ENCODE measurements around the gene DMGDH. TPM values are rescaled to one million over a fixed set of nuclear protein-coding genes. Genes with fewer than 3 reads are reported as not detected.

DMGDH gene
- total and polyA plus RNA-seq, 2 donors (not counting 1 experiment from before 2014, with no cell fraction given): 0.47 to 0.63 TPM

DNA sequence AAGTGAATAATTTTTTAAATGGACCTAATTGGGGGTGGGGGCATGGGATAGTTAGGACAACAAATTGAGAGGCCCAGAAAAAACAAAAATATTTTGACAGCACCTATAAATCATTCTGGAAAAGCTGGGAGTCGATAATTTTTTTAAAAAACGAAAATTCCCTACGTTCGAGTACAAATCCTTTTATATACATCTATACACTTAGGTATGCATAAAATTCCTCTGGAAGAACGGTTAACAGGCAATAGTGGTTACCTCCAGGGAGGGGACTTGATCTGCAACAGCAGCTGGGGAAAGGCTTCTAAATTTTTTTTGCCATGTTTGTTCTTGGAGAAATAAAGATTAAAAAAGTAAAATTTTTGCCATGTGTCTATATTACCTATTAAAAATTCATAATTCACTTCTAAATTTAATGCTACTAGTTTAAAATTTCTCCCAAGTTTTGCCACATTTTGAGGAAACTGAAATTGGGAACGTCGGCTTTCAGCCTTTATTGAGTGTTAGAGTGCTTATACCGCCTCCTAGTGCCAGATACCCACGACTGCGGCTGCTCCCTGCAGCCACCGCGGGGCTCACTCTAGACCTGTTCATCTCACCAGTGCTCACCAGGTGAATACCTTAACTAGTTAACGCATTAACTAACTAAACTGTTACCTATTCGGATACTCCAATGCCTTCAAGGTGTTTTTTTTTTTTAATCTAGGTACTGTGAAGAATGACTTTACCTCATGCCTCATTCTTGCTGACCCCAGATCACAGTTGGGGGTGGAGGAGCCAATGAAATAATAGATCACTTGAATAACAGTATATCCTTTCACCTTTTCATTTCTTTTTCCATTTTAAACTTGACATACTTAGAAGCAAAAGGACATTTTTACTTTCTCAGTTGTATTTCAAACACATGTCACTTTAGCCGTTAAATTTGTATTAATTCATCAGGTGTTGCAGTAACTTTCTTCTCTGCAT lies 40.3 kb upstream of the DMGDH start:
- peaks cover 63% of the 10 kb centered on the region for H3K27me3 Mint-ChIP-seq
- H3K27ac ChIP-seq (ENCODE audit: low read length in 2 of 2): no peak overlapping the region
- 8% methylated on average over 7 of the region's 15 CpGs for WGBS (ENCODE audit: insufficient coverage)
- no peaks in the 10 kb centered on the region for H3K79me2 ChIP-seq (ENCODE audit: control insufficient read depth, insufficient read depth, low read length)
- H3K4me3 ChIP-seq (ENCODE audit: control extremely low read depth in 1 of 5, extremely low read depth in 1 of 5, insufficient read depth in 1 of 5, low read depth in 2 of 5, low read length in 4 of 5): no peak overlapping the region
- ATAC-seq (ENCODE audit: low read depth) (peak; percentile 33), DNase-seq (peak; percentile 26)
- H3K4me1 Mint-ChIP-seq: no peaks in the 10 kb centered on the region
- CTCF ChIA-PET: interaction anchor here (0.9 to 2.1 kb wide), 3 partner anchors 19 to 640 kb away, joined by 3 to 9 read pairs (median 3); no protein-coding TSS in a partner anchor
- no peak for TF ChIP-seq EZH2 (IDR thresholded peaks at IDR 0.05; ENCODE audit: borderline replicate concordance, insufficient read depth, low read depth, low read length, poor library complexity, severe bottlenecking)
- TF ChIP-seq, protein P1, sequence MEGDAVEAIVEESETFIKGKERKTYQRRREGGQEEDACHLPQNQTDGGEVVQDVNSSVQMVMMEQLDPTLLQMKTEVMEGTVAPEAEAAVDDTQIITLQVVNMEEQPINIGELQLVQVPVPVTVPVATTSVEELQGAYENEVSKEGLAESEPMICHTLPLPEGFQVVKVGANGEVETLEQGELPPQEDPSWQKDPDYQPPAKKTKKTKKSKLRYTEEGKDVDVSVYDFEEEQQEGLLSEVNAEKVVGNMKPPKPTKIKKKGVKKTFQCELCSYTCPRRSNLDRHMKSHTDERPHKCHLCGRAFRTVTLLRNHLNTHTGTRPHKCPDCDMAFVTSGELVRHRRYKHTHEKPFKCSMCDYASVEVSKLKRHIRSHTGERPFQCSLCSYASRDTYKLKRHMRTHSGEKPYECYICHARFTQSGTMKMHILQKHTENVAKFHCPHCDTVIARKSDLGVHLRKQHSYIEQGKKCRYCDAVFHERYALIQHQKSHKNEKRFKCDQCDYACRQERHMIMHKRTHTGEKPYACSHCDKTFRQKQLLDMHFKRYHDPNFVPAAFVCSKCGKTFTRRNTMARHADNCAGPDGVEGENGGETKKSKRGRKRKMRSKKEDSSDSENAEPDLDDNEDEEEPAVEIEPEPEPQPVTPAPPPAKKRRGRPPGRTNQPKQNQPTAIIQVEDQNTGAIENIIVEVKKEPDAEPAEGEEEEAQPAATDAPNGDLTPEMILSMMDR (IDR thresholded peaks at IDR 0.05): peak; percentile 70
- H3K9me3 ChIP-seq (ENCODE audit: control extremely low read depth in 1 of 3, control insufficient read depth in 2 of 3, insufficient read depth in 1 of 3, low read length in 2 of 3): no peaks in the 10 kb centered on the region
- H3K9me3 Mint-ChIP-seq (ENCODE audit: insufficient read depth): no peaks in the 10 kb centered on the region
- H3K36me3 ChIP-seq (replicated peaks in 1 of 2; ENCODE audit: control extremely low read depth in 1 of 2, control insufficient read depth in 1 of 2, extremely low read depth in 1 of 2, insufficient read depth in 2 of 2, low read length in 1 of 2): no peaks in the 10 kb centered on the region
- H2AFZ ChIP-seq (ENCODE audit: insufficient read depth, low read depth, low read length, poor library complexity, severe bottlenecking): no peak overlapping the region
- H3K4me1 ChIP-seq (ENCODE audit: control insufficient read depth in 2 of 2, insufficient read depth in 2 of 2, low read length in 2 of 2): no peaks in the 10 kb centered on the region
- no peak overlapping the region for H3K4me3 Mint-ChIP-seq
- intact Hi-C loops (cut with micrococcal nuclease): loop anchor here (2.0 to 5.0 kb wide), 2 partner anchors 128 to 643 kb away; no protein-coding TSS in a partner anchor
- H3K27ac Mint-ChIP-seq: no peak overlapping the region
- peaks cover 0 to 41% (median 18%) of the 10 kb centered on the region in 4 experiments for H3K27me3 ChIP-seq (replicated peaks in 1 of 4; ENCODE audit: control extremely low read depth in 1 of 4, control insufficient read depth in 3 of 4, insufficient read depth in 4 of 4, low read length in 3 of 4)
- H3K4me2 ChIP-seq (replicated peaks; ENCODE audit: low read depth, low read length, poor library complexity, severe bottlenecking): no peak overlapping the region
- POLR2A ChIA-PET: no interaction called here
- H4K20me1 ChIP-seq (ENCODE audit: control insufficient read depth, insufficient read depth, low read length, poor library complexity, severe bottlenecking): no peaks in the 10 kb centered on the region
- H3K9ac ChIP-seq (ENCODE audit: low read length): no peak overlapping the region

DNA sequence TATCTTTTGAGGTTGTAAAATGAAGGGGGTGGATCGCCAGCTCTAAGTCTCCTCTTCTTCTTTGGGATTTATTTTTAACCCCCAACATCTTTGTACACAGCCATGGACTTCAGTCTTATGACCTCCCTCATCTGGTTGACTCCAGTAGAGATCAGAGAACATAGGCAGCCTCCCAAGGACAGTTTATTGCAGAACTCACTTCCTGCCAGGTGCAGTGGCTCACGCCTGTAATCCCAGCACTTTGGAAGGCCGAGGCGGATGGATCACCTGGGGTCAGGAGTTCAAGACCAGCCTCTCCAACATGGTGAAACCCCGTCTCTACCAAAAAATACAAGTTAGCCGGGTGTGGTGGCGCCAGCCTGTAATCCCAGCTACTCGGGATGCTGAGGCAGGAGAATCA lies 39.3 kb upstream of the DMGDH start:
- no peak for TF ChIP-seq EZH2 (IDR thresholded peaks at IDR 0.05; ENCODE audit: borderline replicate concordance, insufficient read depth, low read depth, low read length, poor library complexity, severe bottlenecking)
- peaks cover 0 to 36% (median 14%) of the 10 kb centered on the region in 4 experiments for H3K27me3 ChIP-seq (replicated peaks in 1 of 4; ENCODE audit: control extremely low read depth in 1 of 4, control insufficient read depth in 3 of 4, insufficient read depth in 4 of 4, low read length in 3 of 4)

More for the DNA sequence above, 39.3 kb upstream of the DMGDH start:
- no peak overlapping the region for H3K4me3 Mint-ChIP-seq
- DNase-seq: no peak
- Histone ChIP-seq H3K9me3 (ENCODE audit: control extremely low read depth in 1 of 3, control insufficient read depth in 2 of 3, insufficient read depth in 1 of 3, low read length in 2 of 3) (no peaks in the 10 kb centered on the region), H3K9ac (ENCODE audit: low read length) (no peak overlapping the region), H4K20me1 (ENCODE audit: control insufficient read depth, insufficient read depth, low read length, poor library complexity, severe bottlenecking) (no peaks in the 10 kb centered on the region), H2AFZ (ENCODE audit: insufficient read depth, low read depth, low read length, poor library complexity, severe bottlenecking) (no peak overlapping the region), H3K4me2 (replicated peaks; ENCODE audit: low read depth, low read length, poor library complexity, severe bottlenecking) (no peak overlapping the region), H3K4me3 (ENCODE audit: control extremely low read depth in 1 of 5, extremely low read depth in 1 of 5, insufficient read depth in 1 of 5, low read depth in 2 of 5, low read length in 4 of 5) (no peak overlapping the region), H3K79me2 (ENCODE audit: control insufficient read depth, insufficient read depth, low read length) (no peaks in the 10 kb centered on the region), H3K36me3 (replicated peaks in 1 of 2; ENCODE audit: control extremely low read depth in 1 of 2, control insufficient read depth in 1 of 2, extremely low read depth in 1 of 2, insufficient read depth in 2 of 2, low read length in 1 of 2) (no peaks in the 10 kb centered on the region), H3K4me1 (ENCODE audit: control insufficient read depth in 2 of 2, insufficient read depth in 2 of 2, low read length in 2 of 2) (no peaks in the 10 kb centered on the region), H3K27ac (ENCODE audit: low read length in 2 of 2) (no peak overlapping the region)
- no peak overlapping the region for H3K27ac Mint-ChIP-seq
- no peaks in the 10 kb centered on the region for H3K9me3 Mint-ChIP-seq (ENCODE audit: insufficient read depth)
- ChIA-PET CTCF (interaction anchor here (0.9 to 2.1 kb wide), 2 partner anchors 20 to 24 kb away, joined by 3 to 9 read pairs; no protein-coding TSS in a partner anchor), POLR2A (no interaction called here)
- no peaks in the 10 kb centered on the region for H3K4me1 Mint-ChIP-seq
- peaks cover 69% of the 10 kb centered on the region for H3K27me3 Mint-ChIP-seq
- 87% methylated on average over 5 of the region's 8 CpGs for WGBS (ENCODE audit: insufficient coverage)
- ATAC-seq (ENCODE audit: low read depth): no peak
- intact Hi-C loops (cut with micrococcal nuclease): no loop called here
